H1 (cell line): ENCODE measurements around the gene TNXB. TPM values are rescaled to one million over a fixed set of nuclear protein-coding genes. Genes with fewer than 3 reads are reported as not detected.
A peak's percentile ranks its signal among the peaks of the same experiment; 100 is the strongest.

ENCODE experiments used
- ASH2L ChIP-seq: fragments of 200-600, 300-600 bp; sonication (generic); IDR thresholded peaks from one replicate; pipeline ENCODE4 v1.7.1; 2017; ENCODE audit warnings: low read length
- E2F6 ChIP-seq: IDR thresholded peaks from 2 replicates; pipeline ENCODE4 v1.6.1; 2012; ENCODE audit warnings: inconsistent platforms
- MAX ChIP-seq: IDR thresholded peaks from 2 replicates; pipeline ENCODE4 v1.6.1; 2012; ENCODE audit warnings: inconsistent platforms
- polyA plus RNA-seq, 7 experiments: library from polyadenylated mRNA; depleted of rRNA in 3 of 7; stranded (reverse) in 5 of 7; unstranded in 2 of 7; fragments of >200 nt in 5 of 7; fragments of 200-250 nt in 2 of 7; gene quantifications; 1 replicate in 5 of 7; 2 replicates in 1 of 7; 4 replicates in 1 of 7; pipeline versions ENCODE4 v1.2.1 to v1.2.3, GENCODE V29; 2011 to 2013; ENCODE audit warnings: missing spikeins in 2 of 7, mixed read lengths in 2 of 7
- total RNA-seq: library from RNA; stranded (reverse); fragmentation: NEBNext Ultra II Directional; extraction: Animal tissue kit (Norgen Biotek cat#: 25700); gene quantifications from 2 replicates; pipeline ENCODE4 v1.2.1, GENCODE V29; 2021

The TNXB gene
- total and polyA plus RNA-seq, 2 of the 8 experiments (the other 6 are each of a cell fraction or from before 2014, with no cell fraction given), result 3.1 to 4.8 TPM

- TF ChIP-seq ASH2L (no peak), MAX (peak; percentile 95), E2F6 (peak; percentile 98)
Measured at GRCh38 chr6:32086661-32087573, 22.2 kb downstream of the TNXB start (continued).
